8988T (cell line): ENCODE data around the gene SYDE1.
A peak's percentile ranks its signal among the peaks of the same experiment; 100 is the strongest.
"Not testable (repeated sequence)": the region's sequence is repeated elsewhere in the genome, so short reads cannot be mapped to it uniquely, and the experiment has no call there.

Experiments used
- DNase-seq: peaks from one replicate; pipeline ENCODE4 v3.0.0; 2011

SYDE1 gene, protein sequence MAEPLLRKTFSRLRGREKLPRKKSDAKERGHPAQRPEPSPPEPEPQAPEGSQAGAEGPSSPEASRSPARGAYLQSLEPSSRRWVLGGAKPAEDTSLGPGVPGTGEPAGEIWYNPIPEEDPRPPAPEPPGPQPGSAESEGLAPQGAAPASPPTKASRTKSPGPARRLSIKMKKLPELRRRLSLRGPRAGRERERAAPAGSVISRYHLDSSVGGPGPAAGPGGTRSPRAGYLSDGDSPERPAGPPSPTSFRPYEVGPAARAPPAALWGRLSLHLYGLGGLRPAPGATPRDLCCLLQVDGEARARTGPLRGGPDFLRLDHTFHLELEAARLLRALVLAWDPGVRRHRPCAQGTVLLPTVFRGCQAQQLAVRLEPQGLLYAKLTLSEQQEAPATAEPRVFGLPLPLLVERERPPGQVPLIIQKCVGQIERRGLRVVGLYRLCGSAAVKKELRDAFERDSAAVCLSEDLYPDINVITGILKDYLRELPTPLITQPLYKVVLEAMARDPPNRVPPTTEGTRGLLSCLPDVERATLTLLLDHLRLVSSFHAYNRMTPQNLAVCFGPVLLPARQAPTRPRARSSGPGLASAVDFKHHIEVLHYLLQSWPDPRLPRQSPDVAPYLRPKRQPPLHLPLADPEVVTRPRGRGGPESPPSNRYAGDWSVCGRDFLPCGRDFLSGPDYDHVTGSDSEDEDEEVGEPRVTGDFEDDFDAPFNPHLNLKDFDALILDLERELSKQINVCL

DNA sequence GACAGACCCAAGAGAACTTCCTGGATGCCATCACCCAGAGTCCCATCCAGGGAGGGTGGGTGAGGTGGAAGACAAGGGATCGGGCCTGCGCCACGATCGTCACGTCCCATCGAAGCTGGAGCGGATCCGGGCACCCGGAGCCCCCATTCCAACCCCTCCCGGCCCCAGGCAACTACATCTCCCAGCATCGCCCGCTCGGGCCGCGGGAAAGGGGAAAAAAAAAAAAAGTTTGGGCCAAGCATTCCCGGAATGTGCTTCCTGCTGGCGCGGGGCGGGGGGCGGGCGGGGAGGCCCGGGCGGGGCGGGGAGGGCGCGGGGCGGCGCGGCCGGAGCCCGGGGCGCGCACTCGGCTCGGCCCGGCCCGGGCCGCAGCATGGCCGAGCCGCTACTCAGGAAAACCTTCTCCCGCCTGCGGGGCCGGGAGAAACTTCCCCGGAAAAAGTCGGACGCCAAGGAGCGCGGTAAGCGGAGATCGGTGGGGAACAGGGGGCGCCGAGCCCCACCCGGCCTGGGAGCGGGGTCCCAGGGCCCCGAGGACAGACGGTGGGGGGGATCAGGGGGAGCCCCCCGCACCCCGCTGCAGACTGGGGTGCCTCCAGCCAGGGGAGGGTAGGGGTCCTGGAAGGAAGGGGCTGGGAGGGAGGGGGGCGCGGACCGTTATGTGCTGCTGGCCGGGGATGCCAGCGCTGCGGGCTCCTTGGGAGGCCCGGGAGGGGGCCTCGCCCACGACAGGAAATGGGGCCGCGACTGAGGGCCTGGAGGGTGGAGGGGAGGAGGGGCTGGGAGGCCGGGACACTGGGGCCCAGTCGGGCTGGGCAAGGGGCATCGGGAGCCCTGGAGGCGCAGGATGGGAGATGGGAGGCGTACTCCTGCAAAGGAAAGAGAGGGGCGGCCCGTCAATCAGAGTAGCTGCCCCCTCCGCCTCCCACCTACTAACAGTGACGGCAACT is at the start of gene SYDE1:
Gene SYDE1 (plus strand): TSS at position 341 of the 950 bp plus-strand sequence. CDS start 33 bp downstream, at position 374.
- peak; percentile 77 for DNase-seq

DNA sequence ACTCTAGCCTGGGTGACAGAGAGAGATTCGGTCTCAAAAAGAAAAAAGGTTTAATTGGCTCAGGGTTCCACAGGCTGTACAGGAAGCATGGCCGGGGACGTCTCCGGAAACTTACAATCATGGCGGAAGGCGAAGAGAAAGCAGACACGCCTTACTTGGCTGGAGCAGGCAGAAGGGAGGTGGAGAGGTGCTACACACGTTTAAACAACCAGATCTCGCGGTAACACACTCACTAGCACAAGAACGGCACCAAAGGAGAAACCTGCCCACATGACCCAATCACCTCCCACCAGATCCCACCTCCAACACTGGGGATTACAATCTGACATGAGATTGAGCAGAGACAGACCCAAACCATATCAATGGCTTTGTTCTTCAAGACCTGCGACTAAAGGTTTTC is 45.2 kb upstream of the SYDE1 start:
- DNase-seq = no peak

DNA sequence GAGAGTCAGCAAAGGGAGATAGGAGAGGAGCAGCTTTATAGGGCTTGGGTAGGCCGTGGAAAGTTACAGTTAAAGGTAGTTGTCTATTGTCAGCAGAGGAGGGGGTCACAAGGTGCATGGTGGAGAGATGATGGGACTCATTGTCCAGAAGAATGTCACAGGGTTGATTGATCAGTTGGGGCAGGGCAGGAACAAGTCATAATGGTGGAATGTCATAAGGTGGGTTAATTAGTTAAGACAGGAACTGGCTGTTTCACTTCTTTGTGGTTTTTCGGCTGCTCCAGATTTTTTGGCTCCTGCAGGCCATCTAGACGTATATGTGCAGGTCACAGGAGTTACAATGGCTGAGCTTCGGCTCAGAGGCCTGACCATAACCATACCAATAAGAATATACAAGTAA is 36.8 kb upstream of the SYDE1 start:
- DNase-seq = not testable (repeated sequence)

DNA sequence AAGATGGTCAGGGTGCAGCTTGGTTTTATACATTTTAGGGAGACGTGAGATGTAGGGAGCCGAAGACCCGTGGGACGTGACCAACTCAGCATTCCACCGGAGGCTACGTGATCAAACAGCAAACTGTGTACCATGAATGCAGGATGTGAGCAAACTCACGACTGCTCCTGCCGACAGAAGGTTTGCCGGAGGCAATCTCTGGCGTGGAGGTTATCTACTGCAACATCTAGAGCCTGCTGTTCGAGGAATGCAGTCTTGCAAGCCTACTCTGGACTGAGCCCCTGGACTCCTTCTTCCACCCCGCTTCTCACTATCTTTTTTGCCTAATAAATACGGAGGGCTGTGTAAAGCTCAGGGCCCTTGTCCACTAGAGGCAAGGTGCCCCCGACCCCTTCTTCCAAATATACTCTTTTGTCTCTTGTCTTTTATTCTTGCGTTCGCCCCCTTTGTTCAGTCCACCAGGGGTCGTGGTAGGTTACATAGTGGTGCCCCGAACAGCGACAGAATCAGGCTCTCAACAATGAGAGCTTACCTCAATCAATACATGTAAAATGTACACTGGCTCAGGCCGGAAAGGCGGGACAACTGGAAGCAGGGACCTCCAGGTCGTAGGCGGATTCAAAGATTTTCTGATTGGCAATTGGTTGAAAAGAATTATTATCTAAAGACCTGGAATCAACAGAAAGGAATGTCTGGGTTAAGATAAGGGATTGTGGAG is 34.1 kb upstream of the SYDE1 start:
- no peak for DNase-seq

DNA sequence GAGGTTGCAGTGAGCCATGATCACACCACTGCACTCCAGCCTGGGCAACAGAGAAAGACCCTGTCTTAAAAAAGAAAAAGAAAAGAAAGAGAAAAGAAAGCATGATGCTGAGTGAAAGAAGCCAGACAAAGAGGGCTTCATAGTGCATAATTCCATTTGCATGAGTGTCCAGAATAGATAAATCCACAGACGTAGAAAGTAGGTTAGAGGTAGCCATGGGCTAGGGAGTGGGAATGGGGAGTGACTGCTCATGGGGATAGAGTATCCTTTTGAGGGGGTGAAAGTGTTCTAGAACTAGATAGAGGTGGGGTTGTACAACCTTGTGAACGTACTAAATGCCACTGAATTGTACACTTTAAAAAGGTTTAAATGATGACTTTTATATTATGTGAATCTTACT is 32.8 kb upstream of the SYDE1 start:
- DNase-seq = no peak

DNA sequence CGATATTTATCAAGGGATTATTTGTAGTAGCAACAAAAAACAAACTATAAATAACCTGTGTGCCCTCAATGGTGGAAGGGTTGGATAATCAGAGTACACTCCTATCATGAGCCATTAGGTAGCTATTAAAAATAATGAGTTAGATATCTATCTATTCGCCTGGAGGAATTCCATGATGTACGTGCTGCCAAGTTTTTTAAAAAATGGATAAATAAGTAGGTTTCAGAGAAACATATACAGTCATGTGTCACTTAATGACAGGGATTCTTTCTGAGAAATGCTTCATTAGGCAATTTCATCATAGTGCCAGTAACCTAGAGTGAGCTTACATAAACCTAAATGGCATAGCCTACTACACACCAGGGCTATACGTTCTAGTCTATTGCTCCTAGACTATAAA is 31.4 kb upstream of the SYDE1 start:
- no peak for DNase-seq

DNA sequence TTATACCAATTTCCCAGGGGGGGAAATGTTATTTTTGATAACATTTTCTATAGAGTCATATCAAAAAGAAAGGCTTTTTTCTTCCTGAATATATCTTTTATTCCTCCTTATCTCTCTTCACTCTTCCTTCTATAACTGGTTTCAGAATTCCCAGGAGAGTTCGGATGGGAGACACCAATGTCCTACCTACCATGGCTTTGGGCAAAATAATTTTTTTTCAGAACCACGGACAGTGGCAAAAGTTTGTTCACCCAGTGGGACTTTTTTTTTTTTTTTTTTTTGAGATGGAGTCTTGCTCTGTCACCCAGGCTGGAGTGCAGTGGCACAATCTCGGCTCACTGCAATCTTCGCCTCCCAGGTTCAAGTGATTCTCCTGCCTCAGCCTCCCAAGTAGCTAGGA is 27.2 kb upstream of the SYDE1 start:
- DNase-seq = not testable (repeated sequence)

DNA sequence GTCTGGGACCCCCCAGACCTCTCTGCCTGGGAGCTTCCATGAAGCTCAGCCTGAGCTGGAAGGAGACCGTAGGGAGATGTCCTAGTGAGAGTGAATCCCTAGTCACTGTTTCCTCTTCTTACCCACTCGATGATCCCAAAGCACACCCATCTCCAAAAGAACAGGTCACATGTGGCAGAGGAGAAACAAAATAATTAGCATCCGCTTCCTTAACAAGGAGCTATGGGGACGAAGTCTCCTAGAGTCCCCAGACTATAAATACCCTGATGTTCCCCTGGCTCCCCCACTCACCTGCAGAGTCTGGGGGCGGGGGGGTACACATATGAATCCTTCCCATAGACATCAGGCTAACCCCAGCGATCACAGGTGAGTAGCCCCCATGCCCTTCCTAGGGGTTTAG is 25.3 kb upstream of the SYDE1 start, which contains the start of gene OR1I1:
Gene OR1I1 (plus strand): TSS at position 301 of the 400 bp plus-strand sequence. CDS start 4,855 bp downstream, outside the sequence.
- no peak for DNase-seq

DNA sequence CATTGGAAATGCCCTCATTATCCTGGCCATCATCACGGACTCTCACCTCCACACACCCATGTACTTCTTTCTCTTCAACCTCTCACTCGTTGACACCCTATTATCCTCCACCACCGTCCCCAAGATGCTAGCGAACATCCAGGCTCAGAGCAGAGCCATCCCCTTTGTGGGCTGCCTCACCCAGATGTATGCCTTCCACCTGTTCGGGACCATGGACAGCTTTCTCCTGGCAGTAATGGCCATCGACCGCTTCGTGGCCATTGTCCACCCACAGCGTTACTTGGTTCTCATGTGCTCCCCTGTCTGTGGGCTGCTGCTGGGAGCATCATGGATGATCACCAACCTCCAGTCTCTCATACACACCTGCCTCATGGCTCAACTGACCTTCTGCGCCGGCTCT is 20.0 kb upstream of the SYDE1 start:
- DNase-seq = no peak

DNA sequence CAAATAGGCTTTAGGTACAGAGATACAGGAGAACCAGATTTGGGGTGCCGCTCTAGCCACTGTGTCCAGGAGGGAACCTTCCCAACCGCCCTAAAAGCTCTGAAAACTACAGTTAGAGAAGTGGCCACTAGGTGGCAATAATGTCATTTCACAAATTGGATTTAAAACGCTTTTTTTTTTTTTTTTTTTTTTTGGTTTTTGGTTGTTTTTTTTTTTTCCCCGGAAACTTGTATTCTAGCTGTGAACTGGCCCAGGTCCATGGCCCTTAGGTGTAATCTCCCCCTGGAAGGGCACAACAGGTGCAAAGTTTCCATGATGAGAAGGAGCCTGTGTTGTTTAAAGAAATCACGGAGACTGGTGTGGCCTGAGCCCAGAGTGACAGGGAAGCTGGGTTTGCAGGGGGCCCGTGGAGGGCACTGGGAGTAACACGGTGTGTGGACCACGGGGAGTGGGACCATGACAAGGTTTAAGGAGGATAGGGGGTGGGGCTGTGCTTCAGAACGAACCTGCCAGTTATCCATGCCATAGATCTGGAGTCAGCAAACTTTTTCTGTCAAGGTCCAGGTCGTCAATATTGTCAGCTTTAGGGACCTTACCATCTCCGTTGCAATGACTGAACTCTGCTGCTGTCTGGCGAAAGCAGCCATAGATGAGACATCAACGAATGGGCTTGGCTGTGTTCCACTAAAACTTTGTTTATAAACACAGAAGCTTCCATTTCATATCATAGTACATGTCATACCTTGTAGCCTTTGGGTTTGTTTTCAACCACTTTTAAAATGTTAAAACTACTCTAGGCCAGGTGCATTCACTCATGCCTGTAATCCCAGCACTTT is 15.1 kb upstream of the SYDE1 start:
- no peak for DNase-seq

DNA sequence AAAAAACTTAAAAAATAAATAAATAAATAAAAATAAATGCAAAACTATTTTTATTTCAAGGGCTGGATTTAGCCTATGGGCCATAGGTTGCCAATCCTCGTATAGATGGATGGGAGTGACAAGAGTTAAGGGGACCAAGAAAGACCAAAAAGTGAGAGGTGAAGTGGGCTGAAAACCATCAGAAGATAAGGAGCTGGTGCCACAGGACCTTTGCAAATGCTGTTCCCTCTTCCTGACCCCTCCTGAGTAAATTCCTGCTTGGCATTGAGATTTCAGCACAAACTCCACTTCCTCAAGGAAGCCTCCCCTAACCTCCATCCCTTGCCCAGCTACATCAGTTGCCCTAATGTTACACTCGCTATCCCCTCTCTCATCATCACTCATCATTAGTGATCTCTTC is 14.2 kb upstream of the SYDE1 start:
- DNase-seq = no peak

DNA sequence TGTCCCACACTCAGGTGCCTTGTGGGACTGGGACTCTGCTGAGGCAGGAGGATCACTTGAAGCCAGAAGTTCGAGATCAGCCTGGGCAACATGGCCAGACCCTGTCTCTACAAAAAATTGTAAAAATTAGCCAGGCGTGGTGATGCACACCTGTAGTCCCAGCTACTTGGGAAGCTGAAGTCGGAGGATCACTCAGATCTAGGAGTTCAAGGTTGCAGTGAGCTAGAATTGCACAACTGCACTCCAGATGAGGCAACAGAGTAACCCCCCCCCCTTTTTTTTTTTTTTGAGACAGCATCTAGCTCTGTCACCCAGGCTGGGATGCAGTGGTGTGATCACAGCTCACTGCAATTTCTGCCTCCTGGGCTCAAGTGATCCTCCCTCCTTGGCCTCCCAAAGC is 11.0 kb upstream of the SYDE1 start:
- no peak for DNase-seq

DNA sequence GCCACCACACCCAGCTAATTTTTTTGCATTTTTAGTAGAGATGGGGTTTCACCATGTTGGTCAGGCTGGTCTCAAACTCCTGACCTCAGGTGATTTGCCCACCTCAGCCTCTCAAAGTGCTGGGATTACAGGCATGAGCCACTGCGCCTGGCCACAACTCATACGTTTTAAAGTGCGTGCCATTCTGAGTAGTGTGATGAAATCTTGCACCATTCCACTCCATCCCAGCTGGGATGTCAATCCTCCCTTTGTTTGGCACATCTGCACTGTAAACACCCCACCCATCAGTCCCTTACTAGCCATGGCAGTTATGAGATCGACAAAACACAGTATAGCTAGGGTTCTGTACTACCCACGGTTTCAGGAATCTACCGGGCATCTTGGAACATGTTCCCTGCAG is 9.2 kb upstream of the SYDE1 start:
- not testable (repeated sequence) for DNase-seq

DNA sequence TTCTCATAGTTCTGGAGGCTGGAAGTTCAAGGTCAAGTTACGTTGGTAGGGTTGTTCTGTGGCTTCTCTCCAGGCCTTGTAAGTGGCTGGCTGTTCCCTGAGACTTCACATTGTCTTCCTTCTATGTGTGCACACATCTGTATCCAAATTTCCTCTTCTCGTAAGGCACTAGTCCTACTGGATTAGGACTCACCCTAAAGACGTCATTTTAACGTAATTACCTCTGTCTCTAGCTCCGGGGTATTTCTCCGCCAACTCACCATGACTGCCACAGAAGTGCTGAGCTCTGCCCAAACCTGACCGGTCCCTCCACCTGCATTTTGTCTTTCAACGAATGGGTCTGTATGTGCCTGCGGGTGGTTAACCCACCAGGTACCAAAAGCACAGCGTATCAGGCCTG is 8.7 kb upstream of the SYDE1 start:
- DNase-seq = no peak

DNA sequence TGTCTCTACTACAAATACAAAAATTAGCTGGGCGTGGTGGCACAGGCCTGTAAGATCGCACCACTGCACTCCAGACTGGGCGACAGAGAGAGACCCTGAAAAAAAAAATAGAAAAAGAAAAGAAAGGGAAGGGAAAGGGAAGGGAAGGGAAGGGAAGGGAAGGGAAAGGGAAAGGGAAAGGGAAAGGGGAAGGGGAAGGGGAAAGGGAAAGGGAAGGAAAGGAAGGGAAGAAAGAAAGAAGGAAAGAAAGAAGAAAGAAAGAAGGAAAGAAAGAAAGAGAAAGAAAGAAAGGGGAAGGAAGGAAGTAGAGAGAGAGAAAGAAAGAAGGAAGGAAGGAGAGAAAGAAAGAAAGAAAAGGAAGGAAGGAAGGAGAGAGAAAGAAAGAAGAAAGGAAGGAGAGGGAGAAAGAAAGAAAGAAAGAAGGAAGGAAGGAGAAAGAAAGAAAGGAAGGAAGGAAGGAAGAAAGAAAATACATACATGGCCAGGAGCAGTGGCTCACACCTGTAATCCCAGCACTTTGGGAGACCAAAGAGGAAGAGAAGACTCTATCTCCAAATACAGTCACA is 8.1 kb upstream of the SYDE1 start:
- no peak for DNase-seq

DNA sequence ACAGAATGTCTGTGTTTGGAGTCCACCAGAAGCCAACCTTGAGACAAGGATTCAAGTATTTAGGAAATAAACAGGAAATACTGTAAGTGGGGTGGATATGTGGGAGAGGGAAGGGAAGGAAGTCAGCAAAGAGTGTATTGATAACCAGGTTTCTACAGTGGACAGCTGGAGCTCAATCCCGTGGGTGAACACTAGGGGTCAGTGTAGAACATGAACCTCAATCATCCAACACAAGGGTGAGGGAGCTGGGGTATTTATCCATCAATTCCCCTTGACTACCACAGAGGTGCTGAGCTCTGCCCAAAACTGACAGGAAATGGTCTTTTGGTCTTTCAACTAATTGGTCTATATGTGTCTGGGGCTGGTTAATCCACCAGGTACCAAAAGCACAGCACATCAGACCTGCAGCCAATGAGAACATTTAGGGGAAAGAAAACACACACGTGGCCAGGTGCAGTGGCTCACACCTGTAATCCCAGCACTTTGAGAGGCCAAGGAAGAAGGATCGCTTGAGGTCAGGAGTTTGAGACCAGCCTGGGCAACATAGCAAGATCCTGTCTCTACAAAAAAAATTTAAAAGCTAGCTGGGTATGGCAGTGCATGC is 5.6 kb upstream of the SYDE1 start:
- no peak for DNase-seq

DNA sequence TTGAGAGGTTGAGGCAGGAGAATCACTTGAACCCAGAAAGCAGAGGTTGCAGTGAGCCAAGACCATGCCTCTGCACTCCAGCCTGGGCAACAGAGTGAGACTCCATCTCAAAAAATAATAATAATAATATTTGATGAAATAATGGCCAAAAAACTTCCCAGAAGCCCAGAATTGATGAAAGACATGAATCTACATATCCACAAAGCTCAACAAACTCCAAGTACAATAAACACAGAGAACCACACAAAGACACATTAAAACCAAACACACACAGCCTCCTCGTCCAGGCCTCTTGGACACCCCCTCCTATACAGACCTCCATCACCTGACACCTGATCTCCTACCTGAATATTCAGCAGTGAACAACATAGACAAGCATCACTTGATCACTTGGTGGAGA is 3.2 kb upstream of the SYDE1 start:
- DNase-seq = no peak

DNA sequence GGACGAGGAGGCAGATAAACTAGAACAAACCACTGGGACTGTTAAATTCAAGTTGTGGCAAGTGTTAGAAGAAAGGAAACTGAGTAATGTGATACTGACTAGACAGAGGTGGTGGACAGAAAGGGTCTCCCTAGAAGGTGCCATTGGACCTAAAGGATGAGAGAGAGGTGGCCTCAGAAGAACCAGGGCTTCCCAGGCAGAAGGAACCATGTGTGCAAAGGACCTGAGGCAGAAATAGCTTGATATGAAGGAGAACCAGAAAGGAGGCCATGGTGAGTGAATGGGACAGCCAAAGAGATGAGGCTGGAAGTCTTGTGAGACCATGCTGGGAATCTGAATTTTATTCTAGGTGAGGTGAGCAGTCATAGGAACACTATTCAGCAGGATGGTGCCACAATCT is 2.8 kb upstream of the SYDE1 start:
- DNase-seq = no peak

DNA sequence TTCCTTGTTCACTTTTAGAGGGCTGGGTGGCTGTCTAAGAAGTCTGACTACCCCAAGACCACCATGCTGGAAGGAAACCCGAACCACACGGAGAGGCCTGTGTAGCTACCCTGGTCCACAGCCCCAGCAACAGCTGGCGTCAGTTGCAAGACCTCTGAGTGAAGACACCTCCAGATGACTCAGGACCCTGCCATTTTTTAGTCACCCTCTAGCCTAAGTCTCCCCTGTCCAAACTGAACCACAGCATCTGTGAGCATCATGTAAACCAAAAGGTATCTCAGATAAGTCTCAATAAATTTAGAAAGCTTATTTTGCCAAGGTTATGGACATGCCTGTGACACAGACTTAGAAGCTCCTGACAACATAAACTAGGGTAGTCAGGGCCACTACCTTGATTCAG is 2.2 kb upstream of the SYDE1 start:
- DNase-seq = no peak

DNA sequence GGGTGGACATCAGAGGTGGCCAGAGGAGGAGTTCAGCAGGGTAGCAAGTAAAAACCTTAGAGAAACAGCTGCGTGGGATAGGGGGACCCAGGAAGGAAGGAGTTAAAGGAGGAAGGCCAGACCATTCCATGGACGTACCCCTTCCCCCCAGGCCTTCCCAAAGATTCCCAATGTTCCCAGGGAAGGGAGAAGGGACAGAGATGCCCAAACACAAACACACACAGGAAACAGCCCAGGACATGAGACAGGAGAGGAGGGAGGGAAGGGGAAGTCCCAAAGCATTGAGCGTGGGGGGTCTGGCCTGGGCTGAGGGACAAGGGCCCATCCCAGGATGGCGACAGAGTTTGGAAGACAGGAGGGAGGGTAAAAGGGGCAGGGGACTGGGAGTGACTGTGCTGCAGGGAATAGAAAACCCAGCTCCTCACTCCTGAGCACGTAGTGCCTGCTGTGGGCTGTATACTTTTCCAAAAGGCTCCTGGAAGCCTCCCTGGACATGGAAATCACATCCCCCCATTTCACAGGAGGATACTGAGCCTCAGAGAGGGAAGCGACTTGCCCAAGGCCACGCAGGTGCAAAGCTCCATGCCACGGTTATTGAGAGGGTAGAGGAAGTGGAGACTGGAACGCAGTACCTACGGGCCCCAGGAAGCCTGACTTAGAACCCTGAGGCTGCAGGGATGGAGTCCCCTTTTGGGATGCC is 1.1 kb downstream of the SYDE1 start:
- no peak for DNase-seq
